NCI-H2107 (cell line): ENCODE data around the gene GAS6.
"Not testable (repeated sequence)": the region's sequence is repeated elsewhere in the genome, so short reads cannot be mapped to it uniquely, and the experiment has no call there.

Experiments used
- DNase-seq: peaks from one replicate; lab custom pipeline; 2025; lab: John Stamatoyannopoulos, UW

GAS6 gene

GRCh38 chr13:113867913-113868312 is 4.0 kb upstream of the GAS6 start:
- DNase-seq = not testable (repeated sequence)

GRCh38 chr13:113865427-113865826 is 1.6 kb upstream of the GAS6 start:
- DNase-seq = no peak

- no peak for DNase-seq
Observed at GRCh38 chr13:113864273-113864890, 506 bp upstream of the GAS6 start.

GRCh38 chr13:113862931-113863523 is 849 bp downstream of the GAS6 start:
- no peak for DNase-seq

GRCh38 chr13:113862191-113862930 is 1.5 kb downstream of the GAS6 start:
- DNase-seq = no peak

GRCh38 chr13:113861433-113862030 is 2.3 kb downstream of the GAS6 start:
- DNase-seq = no peak

- no peak for DNase-seq
Observed at GRCh38 chr13:113860665-113861432, 3.0 kb downstream of the GAS6 start.

- no peak for DNase-seq
Observed at GRCh38 chr13:113860051-113860664, 3.7 kb downstream of the GAS6 start.

GRCh38 chr13:113859311-113860050 is 4.4 kb downstream of the GAS6 start:
- DNase-seq = no peak

- DNase-seq = no peak
Observed at GRCh38 chr13:113857531-113858195, 6.2 kb downstream of the GAS6 start.

- DNase-seq = no peak
Observed at GRCh38 chr13:113856716-113857065, 7.2 kb downstream of the GAS6 start.

GRCh38 chr13:113855931-113856715 is 7.8 kb downstream of the GAS6 start:
- DNase-seq = no peak

- DNase-seq = no peak
Observed at GRCh38 chr13:113855012-113855921, 8.6 kb downstream of the GAS6 start.

GRCh38 chr13:113854238-113855011 is 9.5 kb downstream of the GAS6 start:
- no peak for DNase-seq

GRCh38 chr13:113853518-113854237 is 10.2 kb downstream of the GAS6 start:
- no peak for DNase-seq

GRCh38 chr13:113852536-113853517 is 11.0 kb downstream of the GAS6 start:
- no peak for DNase-seq
